Measurements from ENCODE around the gene TFB2M. TPM values are rescaled to one million over a fixed set of nuclear protein-coding genes. Genes with fewer than 3 reads are reported as not detected.
A peak's percentile ranks its signal among the peaks of the same experiment; 100 is the strongest.

The TFB2M gene
- total RNA-seq, 1 experiment from 2014 or later: 27.7 TPM

DNA sequence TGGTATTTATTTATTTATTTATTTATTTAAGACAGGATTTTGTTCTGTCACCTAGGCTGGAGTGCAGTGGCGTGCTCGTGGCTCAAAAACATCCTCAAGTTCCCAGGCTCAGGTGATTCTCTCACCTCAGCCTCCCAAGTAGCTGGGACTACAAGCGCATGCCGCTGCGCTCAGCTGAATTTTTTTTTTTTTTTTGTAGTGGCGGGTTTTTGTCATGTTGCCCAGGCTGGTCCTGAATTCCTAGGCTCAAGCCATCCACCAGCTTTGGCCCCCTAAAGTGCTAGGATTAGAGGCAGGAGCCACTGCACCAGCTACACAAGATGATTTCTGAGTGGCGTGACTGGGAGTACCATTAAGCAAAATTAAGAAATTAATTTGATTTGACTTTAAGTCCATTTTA lies 31.9 kb upstream of the TFB2M start:
- no peak overlapping the region for H3K27ac ChIP-seq (ENCODE audit: insufficient read length, low read depth, low read length)
- H3K4me3 Mint-ChIP-seq: no peak overlapping the region
- no peaks in the 10 kb centered on the region for H3K27me3 ChIP-seq (ENCODE audit: insufficient read depth, low read length)
- no peak for DNase-seq
- no peak overlapping the region for H3T11ph ChIP-seq (ENCODE audit: low read length)
- no peak overlapping the region for H4K8ac ChIP-seq (replicated peaks; ENCODE audit: insufficient read length, low read depth, low read length)
- H3K4me2 ChIP-seq (ENCODE audit: insufficient read depth, insufficient read length, low read length): no peak overlapping the region
- no peak overlapping the region for H3K56ac ChIP-seq (ENCODE audit: insufficient read length, low read depth, low read length)
- H3K79me2 ChIP-seq (ENCODE audit: insufficient read depth, low read length): no peaks in the 10 kb centered on the region
- H3K9me3 Mint-ChIP-seq: no peaks in the 10 kb centered on the region
- H2BK12ac ChIP-seq (ENCODE audit: insufficient read length, low read depth, low read length): no peak overlapping the region
- TF ChIP-seq, protein P1, sequence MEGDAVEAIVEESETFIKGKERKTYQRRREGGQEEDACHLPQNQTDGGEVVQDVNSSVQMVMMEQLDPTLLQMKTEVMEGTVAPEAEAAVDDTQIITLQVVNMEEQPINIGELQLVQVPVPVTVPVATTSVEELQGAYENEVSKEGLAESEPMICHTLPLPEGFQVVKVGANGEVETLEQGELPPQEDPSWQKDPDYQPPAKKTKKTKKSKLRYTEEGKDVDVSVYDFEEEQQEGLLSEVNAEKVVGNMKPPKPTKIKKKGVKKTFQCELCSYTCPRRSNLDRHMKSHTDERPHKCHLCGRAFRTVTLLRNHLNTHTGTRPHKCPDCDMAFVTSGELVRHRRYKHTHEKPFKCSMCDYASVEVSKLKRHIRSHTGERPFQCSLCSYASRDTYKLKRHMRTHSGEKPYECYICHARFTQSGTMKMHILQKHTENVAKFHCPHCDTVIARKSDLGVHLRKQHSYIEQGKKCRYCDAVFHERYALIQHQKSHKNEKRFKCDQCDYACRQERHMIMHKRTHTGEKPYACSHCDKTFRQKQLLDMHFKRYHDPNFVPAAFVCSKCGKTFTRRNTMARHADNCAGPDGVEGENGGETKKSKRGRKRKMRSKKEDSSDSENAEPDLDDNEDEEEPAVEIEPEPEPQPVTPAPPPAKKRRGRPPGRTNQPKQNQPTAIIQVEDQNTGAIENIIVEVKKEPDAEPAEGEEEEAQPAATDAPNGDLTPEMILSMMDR (conservative IDR thresholded peaks at IDR 0.05): no peak
- H4K5ac ChIP-seq (ENCODE audit: insufficient read length, low read depth, low read length): no peak overlapping the region
- H3K4me1 ChIP-seq (ENCODE audit: insufficient read depth, low read length): no peaks in the 10 kb centered on the region
- no peak overlapping the region for H3K27ac Mint-ChIP-seq
- no peak overlapping the region for H2BK20ac ChIP-seq (ENCODE audit: low read depth, low read length, poor library complexity, severe bottlenecking)
- no peaks in the 10 kb centered on the region for H3K4me1 Mint-ChIP-seq
- H3K4ac ChIP-seq (ENCODE audit: low read depth, low read length): no peak overlapping the region
- no peak overlapping the region for H2BK5ac ChIP-seq (ENCODE audit: insufficient read length, low read length)
- H3K9me3 ChIP-seq (ENCODE audit: control insufficient read depth, low read depth, low read length): no peaks in the 10 kb centered on the region
- no peaks in the 10 kb centered on the region for H3K27me3 Mint-ChIP-seq (ENCODE audit: low read depth)
- H2AFZ ChIP-seq (ENCODE audit: low read length): no peak overlapping the region
- no CpG with 5 or more reads among the region's 7 CpGs for WGBS (ENCODE audit: extremely low coverage, insufficient read length, low lambda C conversion rate)
- no peaks in the 10 kb centered on the region for H3K23me2 ChIP-seq (ENCODE audit: insufficient read length, low read depth, low read length, poor library complexity, severe bottlenecking)
- no peak overlapping the region for H2AK5ac ChIP-seq (ENCODE audit: insufficient read length, low read length)
- no peak overlapping the region for H3K9ac ChIP-seq (ENCODE audit: extremely low read depth, insufficient read length, low read length)
- H4K91ac ChIP-seq (ENCODE audit: insufficient read length, low read depth, low read length): no peak overlapping the region
- H2BK120ac ChIP-seq (ENCODE audit: low read depth, low read length, poor library complexity, severe bottlenecking): peak overlapping the region; percentile 61
- no peak overlapping the region for H3K14ac ChIP-seq (ENCODE audit: insufficient read depth, low read length)
- no peak overlapping the region for H3K23ac ChIP-seq (ENCODE audit: insufficient read length, low read depth, low read length)
- no peak overlapping the region for H2BK15ac ChIP-seq (ENCODE audit: low read depth, low read length)
- no peaks in the 10 kb centered on the region for H3K79me1 ChIP-seq (ENCODE audit: insufficient read depth, low read depth, low read length, poor library complexity, severe bottlenecking)
- H3K18ac ChIP-seq (ENCODE audit: insufficient read length, low read depth, low read length): no peak overlapping the region
- H4K20me1 ChIP-seq (ENCODE audit: control insufficient read depth, insufficient read depth, insufficient read length): no peaks in the 10 kb centered on the region
- peaks cover 0 to 10% (median 0%) of the 10 kb centered on the region in 3 experiments; a peak in 3 of 7 replicates for H3K36me3 Mint-ChIP-seq (ENCODE audit: insufficient read depth in 1 of 3, low read depth in 3 of 3)

Data from H9 (cell line).